GM18519 (cell line): ENCODE data around the gene NAPEPLD.
"Not testable (repeated sequence)": the region's sequence is repeated elsewhere in the genome, so short reads cannot be mapped to it uniquely, and the experiment has no call there.

Experiments
- ATAC-seq: cut with Tn5 transposase; IDR thresholded peaks from one replicate; pipeline ENCODE4 v1.9.1; 2021; ENCODE audit warnings: mild to moderate bottlenecking, moderate library complexity; ENCODE audit not compliant: unreplicated experiment, low FRiP score

NAPEPLD gene

GRCh38 chr7:103074519-103075336, 74.2 kb downstream of the NAPEPLD start, which contains the start of the genes ARMC10 and FBXL13:
ARMC10 (plus strand) TSS chr7:103075140; CDS start chr7:103075273, 133 bp downstream.
FBXL13 (minus strand) TSS chr7:103074796.
- ATAC-seq, result peak; percentile 86

- ATAC-seq, result no peak
Observed at GRCh38 chr7:103073989-103074518, 74.8 kb downstream of the NAPEPLD start.

GRCh38 chr7:103071000-103071399, 77.9 kb downstream of the NAPEPLD start:
- ATAC-seq, result no peak

- no peak for ATAC-seq
Observed at GRCh38 chr7:103068414-103069403, 80.2 kb downstream of the NAPEPLD start.

GRCh38 chr7:103065667-103066066, 83.2 kb downstream of the NAPEPLD start:
- ATAC-seq, result no peak

GRCh38 chr7:103063895-103064294, 85.0 kb downstream of the NAPEPLD start:
- no peak for ATAC-seq

GRCh38 chr7:103059471-103059870, 89.4 kb downstream of the NAPEPLD start:
- ATAC-seq, result no peak

- ATAC-seq, result no peak
Observed at GRCh38 chr7:103058122-103058521, 90.8 kb downstream of the NAPEPLD start.

GRCh38 chr7:103056006-103056405, 92.9 kb downstream of the NAPEPLD start:
- ATAC-seq, result not testable (repeated sequence)

- ATAC-seq, result no peak
Observed at GRCh38 chr7:103051519-103051918, 97.4 kb downstream of the NAPEPLD start.
